HCT116 (cell line): ENCODE results near the gene ZNF14. TPM values are rescaled to one million over a fixed set of nuclear protein-coding genes. Genes with fewer than 3 reads are reported as not detected.
"Not testable (repeated sequence)": the region's sequence is repeated elsewhere in the genome, so short reads cannot be mapped to it uniquely, and the experiment has no call there.

Experiments
- ATAC-seq: fragments of 200-7000 bp; cut with Tn5 transposase; 2 replicates; pipeline ENCODE4 v1.9.1; 2020; ENCODE audit warnings: mild to moderate bottlenecking, moderate library complexity
- BruUV-seq: library from RNA; stranded (reverse); fragments of 400-500 nt; replicated peaks from 2 replicates; lab custom pipeline; 2021; lab: Mats Ljungman, UMichigan
- CTCF ChIA-PET: fragments of 300-600 bp; sonication (Branson Sonifier 250); formaldehyde crosslinking; loops from one replicate; lab custom pipeline; 2021; ENCODE audit warnings: antibody characterized with exemption; lab: Charles Lee
- POLR2A ChIA-PET: fragments of 300-600, 350-600 bp; sonication (Branson Sonifier 250); formaldehyde crosslinking; loops from one replicate; lab custom pipeline; 2021; ENCODE audit warnings: antibody characterized with exemption; lab: Charles Lee
- RAD21 ChIA-PET, 2 experiments: fragments of 300-600 bp; sonication (Branson Sonifier 250); formaldehyde crosslinking; loops; one replicate each; lab custom pipeline; 2023; ENCODE audit warnings: low total read pairs in 2 of 2; ENCODE audit not compliant: uncharacterized antibody in 2 of 2, unreplicated experiment in 2 of 2, low non-redundant PET in 1 of 2; lab: Charles Lee
- DNase-seq: peaks from one replicate; pipeline ENCODE4 v3.0.0-alpha.2; 2010; ENCODE audit warnings: low read depth, low spot score
- H2AFZ ChIP-seq: fragments of 200-600 bp; shearing (Covaris generic), sonication (generic); 2 replicates; pipeline ENCODE4 v1.6.1; 2017; ENCODE audit warnings: low read depth, mixed run types, mixed read lengths, antibody characterized with exemption, low read length; ENCODE audit not compliant: poor library complexity, severe bottlenecking
- H3K27ac ChIP-seq: 2 replicates; pipeline ENCODE4 v1.5.1; 2012; ENCODE audit warnings: low read depth, low read length
- H3K27me3 ChIP-seq: fragments of 200-600 bp; sonication (generic); 2 replicates; pipeline ENCODE4 v1.6.1; 2016; ENCODE audit warnings: mixed run types, low read length, mixed read lengths; ENCODE audit not compliant: insufficient read depth
- H3K36me3 ChIP-seq, 2 experiments: fragments of 200-500 bp in 1 of 2; fragments of 200-600 bp in 1 of 2; sonication (Bioruptor generic) in 1 of 2; sonication (generic) in 1 of 2; 2 replicates each; pipeline versions ENCODE4 v1.5.1 to v1.6.1; 2014 to 2016; ENCODE audit warnings: low read length in 2 of 2, inconsistent platforms in 1 of 2, mixed read lengths in 1 of 2, mixed run types in 1 of 2; ENCODE audit not compliant: insufficient read depth in 2 of 2, control insufficient read depth in 1 of 2
- H3K4me1 ChIP-seq, 2 experiments: fragments of 200-600 bp in 1 of 2; sonication (generic) in 1 of 2; 2 replicates each; pipeline versions ENCODE4 v1.5.1 to v1.6.1; 2012 to 2017; ENCODE audit warnings: low read length in 2 of 2, inconsistent platforms in 1 of 2, mild to moderate bottlenecking in 1 of 2, mixed read lengths in 1 of 2, mixed run types in 1 of 2, moderate library complexity in 1 of 2; ENCODE audit not compliant: insufficient read depth in 2 of 2, control insufficient read depth in 1 of 2
- H3K4me2 ChIP-seq: fragments of 200-600 bp; sonication (generic); 2 replicates; pipeline ENCODE4 v1.6.1; 2017; ENCODE audit warnings: mixed run types, low read length, mixed read lengths
- H3K4me3 ChIP-seq, 2 experiments: fragments of 200-600 bp in 1 of 2; sonication (generic) in 1 of 2; replicated peaks in 1 of 2; 2 replicates each; pipeline ENCODE4 v1.5.1; 2011 to 2016; ENCODE audit warnings: low read length in 2 of 2, control low read depth in 1 of 2, low read depth in 1 of 2, mild to moderate bottlenecking in 1 of 2, mixed read lengths in 1 of 2, mixed run types in 1 of 2
- H3K79me2 ChIP-seq: fragments of 200-600 bp; sonication (generic); 2 replicates; pipeline ENCODE4 v1.6.1; 2017; ENCODE audit warnings: mild to moderate bottlenecking, mixed run types, low read length, moderate library complexity, mixed read lengths; ENCODE audit not compliant: insufficient read depth
- H3K9ac ChIP-seq: fragments of 200-600 bp; sonication (generic); 2 replicates; pipeline ENCODE4 v1.6.1; 2016; ENCODE audit warnings: low read length, mixed read lengths
- H3K9me2 ChIP-seq: fragments of 200-600 bp; sonication (generic), shearing (Covaris generic); 2 replicates; pipeline ENCODE4 v1.6.1; 2017; ENCODE audit warnings: mixed run types, mild to moderate bottlenecking, moderate library complexity; ENCODE audit not compliant: insufficient read depth
- H3K9me3 ChIP-seq, 2 experiments: fragments of 200-500 bp in 1 of 2; fragments of 200-600 bp in 1 of 2; sonication (Bioruptor generic) in 1 of 2; sonication (generic) in 1 of 2; 2 replicates each; pipeline ENCODE4 v1.6.1; 2014 to 2017; ENCODE audit warnings: low read length in 2 of 2, mixed read lengths in 2 of 2, inconsistent platforms in 1 of 2, low read depth in 1 of 2, mild to moderate bottlenecking in 1 of 2, mixed run types in 1 of 2, moderate library complexity in 1 of 2; ENCODE audit not compliant: control insufficient read depth in 1 of 2, insufficient read depth in 1 of 2
- H4K20me1 ChIP-seq: fragments of 200-600 bp; sonication (generic), shearing (Covaris generic); 2 replicates; pipeline ENCODE4 v1.6.1; 2017; ENCODE audit warnings: mixed run types, mild to moderate bottlenecking, moderate library complexity; ENCODE audit not compliant: insufficient read depth
- EZH2 ChIP-seq: fragments of 200-600 bp; sonication (generic); IDR thresholded peaks from 2 replicates; pipeline ENCODE4 v1.6.1; 2017; ENCODE audit warnings: antibody characterized with exemption, mixed run types
- FOSL1 ChIP-seq: IDR thresholded peaks from 2 replicates; pipeline ENCODE4 v1.6.1; 2012; ENCODE audit warnings: low read depth
- SRF ChIP-seq: IDR thresholded peaks from 2 replicates; pipeline ENCODE4 v1.6.1; 2012; ENCODE audit warnings: low read depth
- ZFX ChIP-seq: fragments of 450-650 bp; IDR thresholded peaks from 2 replicates; pipeline ENCODE4 v1.6.1; 2017
- intact Hi-C: fragments of 100-400 bp; cut with micrococcal nuclease; formaldehyde crosslinking; loops from 2 replicates; pipeline ENCODE4 v1.10.0; 2022
- total RNA-seq: library from RNA; stranded (reverse); gene quantifications from one replicate; pipeline ENCODE4 v1.2.1, GENCODE V29; 2021; ENCODE audit not compliant: unreplicated experiment
- TF ChIP-seq, protein P1 (sequence below): IDR thresholded peaks from 2 replicates; pipeline ENCODE4 v1.6.1; 2012

The ZNF14 gene
- total RNA-seq, 1 experiment from 2014 or later = 4.8 TPM

DNA sequence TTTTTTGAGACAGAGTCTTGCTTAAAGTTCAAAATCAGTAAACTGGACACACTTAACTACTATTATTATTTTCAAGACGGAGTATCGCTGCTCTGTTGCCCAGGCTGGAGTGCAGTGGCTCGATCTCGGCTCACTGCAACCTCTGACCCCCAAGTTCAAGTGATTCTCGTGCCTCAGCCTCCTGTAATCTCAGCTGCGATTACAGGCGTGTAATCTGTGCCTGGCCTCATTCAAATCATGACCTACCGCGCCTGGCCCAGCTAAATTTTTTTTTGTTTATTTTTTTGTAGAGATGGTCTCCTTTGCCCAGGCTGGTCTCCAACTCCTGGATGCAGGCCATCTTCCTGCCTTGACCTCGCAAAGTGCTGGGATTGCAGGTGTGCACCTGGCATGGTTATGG is 41.2 kb downstream of the ZNF14 start:
- CTCF ChIA-PET = no interaction called here
- DNase-seq (no peak), ATAC-seq (no peak)
- Histone ChIP-seq H2AFZ (no peak overlapping the region), H3K27me3 (no peaks in the 10 kb centered on the region), H3K36me3 (no peaks in the 10 kb centered on the region), H3K9me3 (no peaks in the 10 kb centered on the region; a peak in 1 of 4 replicates), H3K79me2 (no peaks in the 10 kb centered on the region), H3K4me2 (no peak overlapping the region), H4K20me1 (no peaks in the 10 kb centered on the region), H3K9ac (no peak overlapping the region), H3K9me2 (no peaks in the 10 kb centered on the region), H3K27ac (no peak overlapping the region), H3K4me3 (no peak overlapping the region), H3K4me1 (no peaks in the 10 kb centered on the region)
- BruUV-seq = no TSS peak
- intact Hi-C loops = no loop called here
- POLR2A ChIA-PET = no interaction called here
- RAD21 ChIA-PET = no interaction called here
- TF ChIP-seq ZFX (no peak), EZH2 (no peak)

DNA sequence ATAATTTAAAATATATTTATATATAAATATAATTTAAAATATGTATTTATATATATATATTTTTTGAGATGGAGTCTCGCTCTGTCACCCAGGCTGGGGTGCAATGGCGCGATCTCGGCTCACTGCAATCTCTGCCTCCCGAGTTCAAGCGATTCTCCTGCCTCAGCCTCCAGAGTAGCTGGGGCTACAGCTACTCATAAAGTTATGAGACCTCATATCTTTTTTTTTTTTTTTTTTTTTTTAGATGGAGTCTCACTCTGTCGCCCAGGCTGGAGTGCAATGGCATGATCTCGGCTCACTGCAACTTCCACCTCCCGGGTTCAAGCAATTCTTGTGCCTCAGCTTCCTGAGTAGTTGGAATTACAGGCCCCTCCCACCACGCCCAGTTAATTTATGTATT is 43.9 kb downstream of the ZNF14 start:
- CTCF ChIA-PET, BruUV-seq, H3K27ac ChIP-seq, H3K36me3 ChIP-seq, H3K4me1 ChIP-seq, H3K4me3 ChIP-seq, intact Hi-C loops, H3K9me3 ChIP-seq, H3K9me2 ChIP-seq, H3K27me3 ChIP-seq, RAD21 ChIA-PET, DNase-seq, H3K9ac ChIP-seq, H4K20me1 ChIP-seq, ATAC-seq, POLR2A ChIA-PET, H3K79me2 ChIP-seq, H2AFZ ChIP-seq, H3K4me2 ChIP-seq: not testable (repeated sequence)

DNA sequence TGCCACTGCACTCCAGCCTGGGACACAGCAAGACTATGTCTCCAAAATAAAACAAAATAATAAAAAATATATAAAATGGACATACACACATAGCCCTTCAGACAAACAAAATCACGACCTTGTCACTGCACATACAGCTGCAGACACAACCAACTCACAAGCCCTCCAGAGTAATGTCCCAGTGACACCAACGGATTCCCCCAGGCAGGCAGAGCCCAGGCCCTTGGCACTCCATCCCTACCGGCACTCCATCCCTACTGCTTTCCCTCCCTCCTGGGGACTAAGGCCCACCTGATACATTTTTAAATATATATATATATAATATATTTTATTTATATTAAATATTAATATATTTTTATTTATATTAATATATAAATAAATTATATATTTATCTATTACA is 45.8 kb downstream of the ZNF14 start:
- Histone ChIP-seq H3K27ac (no peak overlapping the region), H3K27me3 (no peaks in the 10 kb centered on the region), H3K4me2 (no peak overlapping the region), H3K9ac (no peak overlapping the region), H3K36me3 (peaks cover 0 to 5% of the 10 kb centered on the region in 2 experiments; a peak in 1 of 4 replicates), H3K9me2 (no peaks in the 10 kb centered on the region), H2AFZ (no peak overlapping the region), H3K9me3 (peaks cover 0 to 5% of the 10 kb centered on the region in 2 experiments; a peak in 2 of 4 replicates), H3K79me2 (no peaks in the 10 kb centered on the region), H3K4me3 (no peak overlapping the region), H3K4me1 (no peaks in the 10 kb centered on the region), H4K20me1 (no peaks in the 10 kb centered on the region)
- RAD21 ChIA-PET = no interaction called here
- BruUV-seq = no TSS peak
- TF ChIP-seq FOSL1 (no peak), ZFX (no peak), SRF (no peak)
- TF ChIP-seq, protein P1, sequence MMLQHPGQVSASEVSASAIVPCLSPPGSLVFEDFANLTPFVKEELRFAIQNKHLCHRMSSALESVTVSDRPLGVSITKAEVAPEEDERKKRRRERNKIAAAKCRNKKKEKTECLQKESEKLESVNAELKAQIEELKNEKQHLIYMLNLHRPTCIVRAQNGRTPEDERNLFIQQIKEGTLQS = no peak
- POLR2A ChIA-PET = no interaction called here
- intact Hi-C loops = no loop called here
- no peak for DNase-seq
- no peak for ATAC-seq
- CTCF ChIA-PET = no interaction called here
